NCI-H1694 treated with DMSO at 0.1 percent for 48 hours (cell line): ENCODE measurements around the gene VN1R5.

Source experiments
- DNase-seq: peaks from one replicate; lab custom pipeline; 2025; lab: John Stamatoyannopoulos, UW

The VN1R5 gene

GRCh38 chr1:247300491-247301175 lies 44.8 kb downstream of the VN1R5 start:
- DNase-seq = no peak

GRCh38 chr1:247301176-247301540 lies 45.3 kb downstream of the VN1R5 start:
- no peak for DNase-seq

GRCh38 chr1:247303216-247303615 lies 47.3 kb downstream of the VN1R5 start:
- no peak for DNase-seq

- no peak for DNase-seq
Observed at GRCh38 chr1:247304031-247304430, 48.2 kb downstream of the VN1R5 start.
